ENCODE data around the gene SIGLEC8. TPM values are rescaled to one million over a fixed set of nuclear protein-coding genes. Genes with fewer than 3 reads are reported as not detected.
A peak's percentile ranks its signal among the peaks of the same experiment; 100 is the strongest.
"Not testable (repeated sequence)": the region's sequence is repeated elsewhere in the genome, so short reads cannot be mapped to it uniquely, and the experiment has no call there.

SIGLEC8 gene
- total RNA-seq, 1 experiment from 2014 or later: not detected

DNA sequence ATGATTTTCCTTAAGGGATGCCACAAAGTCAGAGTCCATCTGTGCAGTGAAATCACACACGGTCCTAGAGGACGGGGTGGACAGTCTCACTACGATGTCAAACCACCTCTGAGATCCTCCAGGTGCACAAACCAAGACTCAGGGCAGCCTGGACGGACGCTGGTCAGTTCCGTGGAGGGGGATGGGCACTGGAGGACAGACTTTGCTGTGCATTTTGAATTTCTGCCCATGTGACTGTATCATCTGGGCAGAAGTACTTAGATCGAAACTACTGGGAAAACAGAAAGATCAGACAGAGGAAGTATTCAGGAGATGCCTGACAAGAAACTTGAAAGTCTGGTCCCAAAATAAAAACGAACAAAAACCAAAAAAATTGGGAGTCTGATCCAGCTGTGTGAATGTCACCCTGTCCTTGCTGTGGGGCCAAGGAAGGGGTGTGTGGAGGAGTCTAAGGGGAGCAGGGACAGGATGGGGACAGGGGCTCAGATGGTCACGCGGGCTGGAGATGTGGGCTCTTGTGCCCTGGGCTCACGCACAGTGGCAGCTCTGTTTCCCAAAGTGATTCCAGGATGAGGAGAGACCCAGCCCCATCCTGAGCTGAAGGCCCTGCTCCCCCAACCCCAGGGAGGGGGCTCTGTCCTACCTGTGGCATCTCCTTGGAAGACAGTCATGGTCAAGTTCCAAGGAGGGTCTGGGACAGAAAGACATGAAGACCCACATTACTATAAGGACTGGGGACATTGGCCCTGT lies 1.5 kb downstream of the SIGLEC8 start:
- in situ Hi-C loops (cut with HindIII; ENCODE audit: low pct_unique_long_range_greater_than_20kb, low sequenced_read_pairs): no loop called here
- DNase-seq (ENCODE audit: low read depth): no peak

DNA sequence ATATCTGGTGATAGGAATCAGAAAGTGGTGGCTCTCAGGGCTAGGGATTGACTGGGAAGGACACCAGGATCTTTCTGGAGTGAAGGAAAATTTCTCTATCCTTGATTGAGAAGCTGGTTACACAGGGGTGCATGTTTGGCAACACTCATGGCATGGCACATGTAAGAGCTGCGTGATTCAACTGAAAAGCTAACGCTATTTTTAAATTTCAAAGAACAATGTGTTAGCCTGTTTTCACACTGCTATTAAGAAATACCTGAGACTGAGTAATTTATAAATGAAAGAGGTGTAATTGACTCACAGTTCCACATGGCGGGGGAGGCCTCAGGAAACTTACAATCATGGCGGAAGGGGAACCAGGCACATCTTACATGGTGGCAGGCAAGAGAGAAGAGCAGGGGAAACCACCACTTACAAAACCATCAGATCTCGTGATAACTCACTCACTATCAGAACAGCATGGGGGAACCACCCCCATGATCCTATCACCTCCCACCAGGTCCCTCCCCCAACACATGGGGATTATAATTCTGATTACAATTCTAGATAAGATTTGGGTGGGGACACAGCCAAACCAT lies 7.4 kb downstream of the SIGLEC8 start:
- DNase-seq (ENCODE audit: low read depth): no peak
- in situ Hi-C loops (cut with HindIII; ENCODE audit: low pct_unique_long_range_greater_than_20kb, low sequenced_read_pairs): no loop called here

DNA sequence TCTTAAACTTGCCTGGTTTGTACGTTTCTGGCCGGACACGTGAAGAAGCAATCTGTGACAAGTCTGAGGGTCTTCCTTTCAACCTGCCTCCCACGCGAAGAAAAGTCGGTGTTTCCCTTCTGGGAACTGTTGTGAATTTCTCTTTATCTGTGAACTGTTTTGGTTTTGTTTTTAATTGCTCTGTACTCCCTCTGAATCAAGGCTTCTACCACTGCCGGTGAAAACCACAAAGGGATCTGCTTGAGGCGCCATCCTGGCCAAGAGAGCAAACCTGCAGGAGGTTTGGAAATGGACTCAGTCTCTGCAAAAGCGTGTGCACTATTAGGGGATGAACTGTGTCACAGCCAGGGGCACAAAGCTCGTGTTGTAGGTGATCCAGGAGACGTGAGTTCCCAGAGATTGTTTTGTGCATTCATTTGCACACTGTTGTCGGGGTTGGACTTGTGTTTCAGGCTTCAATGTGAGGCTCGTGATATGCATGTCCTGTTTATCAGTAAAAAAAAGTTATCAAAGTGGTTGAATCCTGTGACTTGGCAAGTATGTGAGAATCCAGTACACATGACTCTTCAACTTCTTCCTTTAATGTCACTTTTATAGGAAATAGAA lies 9.7 kb downstream of the SIGLEC8 start:
- in situ Hi-C loops (cut with HindIII; ENCODE audit: low pct_unique_long_range_greater_than_20kb, low sequenced_read_pairs): no loop called here
- no peak for DNase-seq (ENCODE audit: low read depth)

DNA sequence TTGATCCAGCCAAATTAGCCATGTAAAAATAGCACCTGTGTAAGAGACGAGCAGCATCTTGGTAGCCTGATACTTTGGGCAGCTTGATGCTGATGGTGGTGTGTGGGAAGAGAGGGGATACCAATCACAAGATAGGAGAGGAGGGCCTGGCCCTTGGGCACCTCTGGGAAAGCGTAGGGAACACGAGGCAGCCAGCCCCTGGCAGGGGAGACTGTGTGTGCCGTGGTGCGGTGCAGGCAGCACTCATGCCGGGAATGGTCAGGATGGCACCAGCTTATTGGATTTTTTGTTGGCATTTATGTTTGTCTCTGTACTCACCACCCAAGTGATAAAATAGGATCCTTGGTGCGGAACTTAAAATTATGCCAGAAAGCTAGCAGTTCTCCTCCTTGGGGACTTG lies 10.2 kb downstream of the SIGLEC8 start:
- no peak for DNase-seq (ENCODE audit: low read depth)
- in situ Hi-C loops (cut with HindIII; ENCODE audit: low pct_unique_long_range_greater_than_20kb, low sequenced_read_pairs): no loop called here

DNA sequence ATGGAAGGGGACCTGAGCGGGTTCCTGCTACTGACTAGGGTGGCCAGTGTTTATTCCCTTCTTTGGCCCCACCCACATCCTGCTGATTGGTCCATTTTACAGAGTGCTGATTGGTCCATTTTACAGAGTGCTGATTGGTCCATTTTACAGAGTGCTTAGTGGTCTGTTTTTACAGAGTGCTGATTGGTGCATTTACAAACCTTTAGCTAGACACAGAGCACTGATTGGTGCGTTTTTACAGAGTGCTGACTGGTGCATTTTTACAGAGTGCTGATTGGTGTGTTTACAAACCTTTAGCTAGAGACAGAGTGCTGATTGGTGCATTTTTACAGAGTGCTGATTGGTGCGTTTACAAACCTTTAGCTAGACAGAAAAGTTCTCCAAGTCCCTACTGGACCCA lies 10.7 kb downstream of the SIGLEC8 start:
- in situ Hi-C loops (cut with HindIII; ENCODE audit: low pct_unique_long_range_greater_than_20kb, low sequenced_read_pairs); DNase-seq (ENCODE audit: low read depth): not testable (repeated sequence)

DNA sequence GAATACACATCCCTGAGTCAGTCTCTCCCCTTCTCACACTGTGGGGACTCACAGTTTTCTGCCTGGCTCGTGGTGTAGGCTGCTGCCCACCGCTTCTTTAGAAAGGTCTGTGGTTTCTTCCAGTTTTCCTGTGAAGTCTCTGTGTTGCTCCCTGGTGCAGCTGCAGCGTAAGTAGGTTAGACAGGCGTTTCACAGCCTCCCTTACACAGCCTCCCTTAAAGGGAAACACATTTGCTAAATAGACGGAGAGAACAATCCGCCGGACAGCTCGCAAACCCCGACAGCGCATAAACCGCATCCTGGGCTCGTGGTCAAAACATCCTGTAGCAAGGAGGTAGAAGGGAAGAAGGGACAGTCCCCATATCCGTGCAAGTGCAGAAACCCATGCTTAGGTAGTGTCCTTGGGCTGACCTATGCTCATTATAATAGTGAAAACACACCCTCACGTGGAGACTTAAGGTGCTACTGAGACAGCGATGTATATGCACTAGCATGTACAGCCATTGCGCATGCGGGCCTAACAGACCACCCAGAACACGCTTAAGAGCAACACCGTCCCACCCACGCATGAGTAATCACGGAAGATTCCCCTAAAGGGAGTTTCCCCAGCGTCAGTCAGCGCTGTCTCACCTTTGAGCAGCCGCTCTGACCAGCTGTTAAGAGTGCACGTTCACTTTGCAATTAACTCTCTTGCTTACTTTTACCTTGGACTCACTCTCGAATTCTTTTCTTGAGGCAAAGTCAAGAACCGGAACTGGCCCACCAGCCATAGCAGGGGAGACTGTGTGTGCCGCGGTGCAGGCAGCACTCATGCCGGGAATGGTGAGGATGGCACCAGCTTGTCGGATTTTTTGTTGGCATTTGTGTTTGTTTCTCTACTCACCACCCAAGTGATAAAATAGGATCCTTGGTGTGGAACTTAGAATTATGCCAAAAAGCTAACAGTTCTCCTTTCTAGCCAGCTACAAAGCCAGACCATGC lies 16.6 kb downstream of the SIGLEC8 start:
- in situ Hi-C loops (cut with HindIII; ENCODE audit: low pct_unique_long_range_greater_than_20kb, low sequenced_read_pairs): no loop called here
- peak; percentile 70 for DNase-seq (ENCODE audit: low read depth)

DNA sequence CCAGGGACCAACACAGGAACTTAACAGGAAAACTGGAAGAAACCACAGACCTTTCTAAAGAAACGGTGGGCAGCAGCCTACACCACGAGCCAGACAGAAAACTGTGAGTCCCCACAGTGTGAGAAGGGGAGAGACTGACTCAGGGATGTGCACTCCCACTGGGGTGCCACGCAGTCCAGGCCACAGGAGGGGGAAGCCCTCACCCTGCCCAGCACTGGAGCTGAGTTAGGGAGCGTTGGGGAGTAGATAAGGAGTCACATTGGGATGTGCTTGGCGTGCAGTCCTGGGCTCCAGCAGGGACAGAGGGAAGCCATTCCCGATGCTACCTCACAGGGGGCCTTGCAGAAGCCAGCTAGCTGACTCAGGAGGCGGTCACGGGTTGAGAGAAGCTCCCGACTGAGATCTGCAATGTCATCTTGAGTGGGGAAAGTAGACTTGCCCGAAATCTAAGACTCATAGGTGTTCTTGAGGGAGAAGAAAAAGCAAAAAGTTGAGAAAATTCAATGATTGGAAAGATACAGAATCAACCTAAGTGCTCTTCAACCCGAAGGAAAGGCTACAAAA lies 17.3 kb downstream of the SIGLEC8 start:
- in situ Hi-C loops (cut with HindIII; ENCODE audit: low pct_unique_long_range_greater_than_20kb, low sequenced_read_pairs): no loop called here
- DNase-seq (ENCODE audit: low read depth): peak; percentile 58

DNA sequence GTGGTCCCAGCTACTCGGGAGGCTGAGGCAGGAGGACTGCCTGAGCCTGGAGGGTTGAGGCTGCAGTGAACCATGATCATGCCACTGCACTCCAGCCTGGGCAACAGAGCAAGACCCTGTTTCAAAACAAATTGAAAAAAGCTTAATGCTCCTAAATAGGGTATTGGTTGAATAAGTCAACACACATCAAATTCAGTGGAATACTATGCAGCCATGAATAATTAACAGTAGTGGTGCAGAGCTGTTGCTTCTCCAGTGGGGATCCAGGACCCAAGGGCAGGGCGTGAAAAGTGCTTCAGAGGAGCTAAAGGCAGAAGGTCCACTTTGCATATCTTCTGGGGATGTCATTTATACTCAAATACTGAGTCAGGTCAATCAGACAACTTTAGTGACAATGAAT lies 18.2 kb downstream of the SIGLEC8 start:
- in situ Hi-C loops (cut with HindIII; ENCODE audit: low pct_unique_long_range_greater_than_20kb, low sequenced_read_pairs): no loop called here

DNA sequence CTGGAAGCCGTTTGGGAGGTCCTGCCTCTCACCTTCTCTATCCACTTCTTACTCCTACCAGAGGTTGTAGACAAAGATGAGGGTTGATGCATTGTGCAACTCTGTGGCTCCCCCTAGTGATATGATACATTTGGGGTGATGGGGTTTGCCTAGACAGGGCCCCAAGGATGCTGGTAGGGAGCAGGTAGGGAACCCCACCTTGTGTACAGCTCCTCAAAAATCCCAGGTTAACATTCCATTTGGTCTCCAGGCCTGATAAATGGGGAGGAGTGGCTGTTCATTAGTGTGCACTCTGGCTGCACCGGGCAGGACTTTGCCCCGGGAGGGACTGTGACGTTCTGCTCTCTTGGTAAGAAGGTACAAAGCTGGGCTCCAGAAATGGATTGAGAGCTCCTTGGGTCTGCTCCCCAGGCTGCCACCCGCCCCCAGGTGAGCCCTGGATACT lies 19.2 kb downstream of the SIGLEC8 start:
- no peak for DNase-seq (ENCODE audit: low read depth)
- in situ Hi-C loops (cut with HindIII; ENCODE audit: low pct_unique_long_range_greater_than_20kb, low sequenced_read_pairs): no loop called here

More for the DNA sequence above, 18.2 kb downstream of the SIGLEC8 start:
- no peak for DNase-seq (ENCODE audit: low read depth)

DNA sequence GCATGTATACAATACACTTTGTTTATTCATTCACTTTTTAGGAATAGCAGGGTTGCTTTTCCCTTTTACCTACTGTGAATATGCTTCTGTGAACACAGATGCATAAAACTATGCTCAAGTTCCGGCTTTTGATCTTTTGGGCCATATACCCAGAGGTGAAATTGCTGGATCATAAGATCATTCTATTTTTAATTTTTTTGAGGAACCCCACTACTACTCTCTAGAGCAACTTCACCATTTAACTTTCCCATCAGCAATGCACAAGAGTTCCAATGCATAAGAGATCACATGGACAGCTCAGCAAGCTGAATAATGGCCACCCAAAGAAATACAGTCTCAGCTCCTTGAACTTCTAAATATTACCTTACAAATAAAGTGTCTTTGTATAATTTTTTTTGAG lies 23.8 kb downstream of the SIGLEC8 start:
- in situ Hi-C loops (cut with HindIII; ENCODE audit: low pct_unique_long_range_greater_than_20kb, low sequenced_read_pairs): no loop called here
- DNase-seq (ENCODE audit: low read depth): no peak

DNA sequence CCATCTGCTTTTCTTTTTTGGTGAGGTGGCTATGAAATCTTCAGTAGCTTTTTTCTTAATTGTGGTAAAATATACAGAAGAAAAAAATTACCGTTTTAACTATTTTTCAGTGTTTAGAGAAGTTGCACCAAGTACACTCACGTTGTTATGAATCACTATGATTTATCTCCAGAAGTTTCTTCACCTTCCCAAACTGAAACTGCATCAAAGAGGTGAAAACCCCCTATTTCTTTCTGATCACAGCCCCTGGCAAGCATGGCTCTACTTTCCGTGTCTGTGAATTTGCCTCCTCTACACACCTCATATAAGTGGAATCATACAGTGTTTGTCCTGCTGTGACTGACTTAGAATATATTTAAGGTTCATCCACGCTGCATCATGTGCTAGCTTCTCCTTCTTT lies 25.2 kb downstream of the SIGLEC8 start:
- in situ Hi-C loops (cut with HindIII; ENCODE audit: low pct_unique_long_range_greater_than_20kb, low sequenced_read_pairs): no loop called here
- DNase-seq (ENCODE audit: low read depth): no peak

DNA sequence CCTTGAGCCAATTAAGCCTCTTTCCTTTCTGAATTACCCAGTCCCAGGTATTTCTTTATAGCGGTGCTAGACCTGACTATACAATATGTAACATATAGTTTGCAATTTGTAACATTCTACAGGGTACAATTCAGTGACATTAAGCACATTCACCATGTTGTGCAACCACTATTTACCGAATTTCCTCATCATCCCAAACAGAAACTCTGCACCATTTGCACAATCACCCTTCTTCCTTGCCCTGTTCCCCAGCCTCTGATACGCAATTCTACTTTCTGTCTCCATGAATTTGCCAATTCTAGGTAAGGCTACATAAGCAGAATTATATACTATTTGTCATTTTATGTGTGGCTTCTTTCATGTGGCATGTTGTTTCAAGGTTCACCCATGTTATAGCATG lies 27.1 kb downstream of the SIGLEC8 start:
- in situ Hi-C loops (cut with HindIII; ENCODE audit: low pct_unique_long_range_greater_than_20kb, low sequenced_read_pairs): no loop called here
- DNase-seq (ENCODE audit: low read depth): no peak

DNA sequence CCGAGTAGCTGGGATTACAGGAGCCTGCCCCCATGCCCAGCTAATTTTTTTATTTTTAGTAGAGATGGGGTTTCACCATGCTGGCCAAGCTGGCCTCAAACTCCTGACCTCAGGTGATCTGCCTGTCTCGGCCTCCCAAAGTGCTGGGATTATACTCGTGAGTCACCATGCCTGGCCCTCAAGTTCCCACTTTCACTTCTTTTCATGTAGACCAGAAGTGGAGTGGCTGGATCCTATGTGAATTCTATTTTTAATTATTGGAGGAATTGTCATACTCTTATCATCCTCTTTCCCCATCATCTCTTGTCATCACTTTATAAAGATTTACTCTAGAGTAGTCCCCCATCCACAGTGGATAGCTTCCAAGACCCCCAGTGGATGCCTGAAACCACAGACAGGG lies 28.0 kb downstream of the SIGLEC8 start:
- in situ Hi-C loops (cut with HindIII; ENCODE audit: low pct_unique_long_range_greater_than_20kb, low sequenced_read_pairs): no loop called here
- DNase-seq (ENCODE audit: low read depth): no peak

DNA sequence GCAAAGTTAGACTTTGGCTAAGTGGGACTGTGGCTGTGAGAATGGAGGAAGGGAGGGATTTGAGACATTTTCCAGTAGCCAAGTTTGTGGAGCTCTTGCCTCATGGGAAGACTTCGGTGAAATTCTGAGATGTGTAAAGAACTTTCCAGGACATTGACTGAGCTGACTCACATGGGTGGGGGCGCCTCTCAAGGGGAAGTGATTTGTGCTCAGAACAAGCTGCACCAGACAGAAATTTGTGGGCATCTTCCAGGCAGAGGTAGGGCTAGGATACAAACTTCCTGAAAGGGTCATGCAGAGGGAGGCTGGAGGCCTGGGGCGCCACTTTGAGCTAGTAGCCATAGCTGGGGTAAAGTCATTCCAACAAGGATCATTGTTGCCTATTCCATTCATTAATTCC lies 31.1 kb downstream of the SIGLEC8 start:
- no peak for DNase-seq (ENCODE audit: low read depth)
- in situ Hi-C loops (cut with HindIII; ENCODE audit: low pct_unique_long_range_greater_than_20kb, low sequenced_read_pairs): no loop called here

DNA sequence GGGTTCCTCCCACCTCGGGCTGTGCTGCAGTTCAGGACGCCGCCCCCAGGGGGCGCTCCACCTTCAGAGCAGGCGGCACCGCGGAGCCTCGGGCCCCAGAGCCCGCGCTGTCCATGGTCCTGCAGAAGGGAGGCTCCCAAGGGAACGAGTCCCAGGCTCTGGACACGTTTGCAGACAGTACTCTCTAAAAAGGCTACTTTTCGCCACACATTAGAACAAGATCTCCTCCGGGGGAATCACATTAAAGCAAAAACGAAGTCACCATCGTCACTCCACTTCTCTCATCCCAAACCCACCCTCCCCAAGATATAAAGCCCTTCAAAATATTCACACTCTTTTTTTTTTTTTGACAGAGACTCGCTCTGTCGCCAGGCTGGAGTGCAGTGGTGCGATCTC lies 36.2 kb downstream of the SIGLEC8 start:
- in situ Hi-C loops (cut with HindIII; ENCODE audit: low pct_unique_long_range_greater_than_20kb, low sequenced_read_pairs): no loop called here

DNA sequence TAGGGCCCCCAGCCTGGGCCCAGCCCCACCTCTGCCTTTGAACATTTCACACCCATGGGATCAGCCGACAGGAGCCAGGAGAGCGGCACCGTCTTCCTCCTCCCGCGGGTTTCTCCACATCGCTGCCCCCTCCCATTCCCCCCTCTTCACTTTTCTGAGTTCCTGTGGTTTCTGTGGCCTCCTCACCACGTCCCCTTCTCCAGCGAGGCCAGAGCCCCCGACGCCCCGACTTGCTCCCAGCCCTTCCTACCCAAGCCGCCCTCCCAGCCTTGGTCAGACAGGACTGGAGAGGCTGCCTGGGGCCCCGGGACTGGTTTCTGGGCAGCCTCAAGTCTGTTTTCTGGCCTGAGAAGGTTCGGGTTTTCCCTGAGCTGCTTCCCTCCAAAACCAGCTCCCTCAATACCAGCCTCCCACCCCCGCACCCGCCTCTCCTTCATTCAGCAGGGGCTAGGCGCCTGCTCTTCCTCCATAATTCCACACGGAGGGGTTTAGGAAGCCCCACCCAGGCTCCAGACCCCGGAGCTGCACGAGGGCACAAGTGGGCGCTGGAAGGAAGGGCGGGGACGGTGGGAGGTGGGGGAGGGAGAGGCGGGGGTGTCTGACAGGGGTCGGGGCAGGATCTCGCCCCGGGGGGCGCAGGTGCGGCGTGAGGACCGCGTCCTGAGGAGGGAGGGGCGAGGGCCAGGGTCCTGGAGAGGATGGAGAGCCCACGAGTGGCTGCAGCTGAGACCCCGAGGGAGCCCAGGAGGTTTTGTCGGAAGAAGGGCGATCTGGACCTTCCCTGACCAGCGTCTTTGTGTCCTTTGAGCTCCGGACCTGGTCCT lies 36.8 kb downstream of the SIGLEC8 start:
- no peak for DNase-seq (ENCODE audit: low read depth)
- in situ Hi-C loops (cut with HindIII; ENCODE audit: low pct_unique_long_range_greater_than_20kb, low sequenced_read_pairs): no loop called here

More for the DNA sequence above, 36.2 kb downstream of the SIGLEC8 start:
- peak; percentile 70 for DNase-seq (ENCODE audit: low read depth)

DNA sequence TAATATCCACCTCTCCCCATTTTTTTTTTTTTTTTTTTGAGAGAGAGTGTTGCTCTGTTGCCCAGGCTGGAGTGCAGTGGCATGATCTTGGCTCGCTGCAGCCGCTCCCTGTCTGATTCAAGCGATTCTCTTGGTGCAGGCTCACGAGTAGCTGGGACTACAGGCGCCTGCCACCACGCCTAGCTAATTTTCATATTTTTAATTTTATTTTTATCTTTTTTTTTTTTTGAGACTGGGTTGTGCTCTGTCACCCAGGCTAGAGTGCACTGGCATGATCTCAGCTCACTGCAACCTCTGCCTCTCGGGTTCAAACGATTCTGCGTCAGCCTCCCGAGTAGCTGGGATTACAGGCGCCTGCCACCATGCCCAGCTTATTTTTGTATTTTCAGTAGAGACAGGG lies 37.7 kb downstream of the SIGLEC8 start:
- in situ Hi-C loops (cut with HindIII; ENCODE audit: low pct_unique_long_range_greater_than_20kb, low sequenced_read_pairs); DNase-seq (ENCODE audit: low read depth): not testable (repeated sequence)

Data from Caki2 (cell line).